ENCODE measurements around the gene TMCO1.

DNA sequence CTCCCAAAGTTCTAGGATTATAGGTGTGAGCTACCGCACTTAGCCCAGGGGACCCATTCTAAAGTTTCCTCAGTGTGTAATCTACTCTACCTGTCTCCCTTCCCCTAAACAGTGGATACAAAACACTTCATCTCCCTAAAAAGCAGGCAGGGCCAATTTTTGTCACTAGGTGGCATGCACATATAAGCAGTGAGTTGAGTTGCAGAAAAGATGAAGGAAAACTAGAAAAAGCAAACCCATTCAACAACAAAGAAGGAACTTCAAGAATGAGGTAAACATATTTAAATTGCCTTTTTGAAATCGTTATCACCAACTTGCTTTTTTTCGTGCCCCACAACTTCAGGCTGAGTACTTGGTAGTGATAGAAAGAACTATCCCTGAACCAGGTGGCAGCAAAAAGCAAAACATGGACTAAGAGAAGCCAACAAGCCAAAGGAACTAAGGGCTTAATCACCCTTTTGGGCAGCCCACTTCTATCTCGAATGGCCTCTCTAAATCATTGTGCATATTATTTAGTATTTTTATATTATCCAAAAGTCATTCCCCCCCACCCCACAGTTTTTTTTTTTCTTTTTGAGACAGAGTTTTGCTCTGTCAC, 50.7 kb downstream of the TMCO1 start:
- TF ChIP-seq CTCF (IDR thresholded peaks at IDR 0.05), result peak; percentile 88
- TF ChIP-seq ZFX (IDR thresholded peaks at IDR 0.05; ENCODE audit: borderline replicate concordance), result no peak
